ENCODE data around the gene AGAP9. TPM values are rescaled to one million over a fixed set of nuclear protein-coding genes. Genes with fewer than 3 reads are reported as not detected.

The AGAP9 gene
- total and polyA plus RNA-seq, 2 of the 8 experiments (the other 6 are each of a cell fraction or from before 2014, with no cell fraction given): 7.2 to 9.3 TPM

DNA sequence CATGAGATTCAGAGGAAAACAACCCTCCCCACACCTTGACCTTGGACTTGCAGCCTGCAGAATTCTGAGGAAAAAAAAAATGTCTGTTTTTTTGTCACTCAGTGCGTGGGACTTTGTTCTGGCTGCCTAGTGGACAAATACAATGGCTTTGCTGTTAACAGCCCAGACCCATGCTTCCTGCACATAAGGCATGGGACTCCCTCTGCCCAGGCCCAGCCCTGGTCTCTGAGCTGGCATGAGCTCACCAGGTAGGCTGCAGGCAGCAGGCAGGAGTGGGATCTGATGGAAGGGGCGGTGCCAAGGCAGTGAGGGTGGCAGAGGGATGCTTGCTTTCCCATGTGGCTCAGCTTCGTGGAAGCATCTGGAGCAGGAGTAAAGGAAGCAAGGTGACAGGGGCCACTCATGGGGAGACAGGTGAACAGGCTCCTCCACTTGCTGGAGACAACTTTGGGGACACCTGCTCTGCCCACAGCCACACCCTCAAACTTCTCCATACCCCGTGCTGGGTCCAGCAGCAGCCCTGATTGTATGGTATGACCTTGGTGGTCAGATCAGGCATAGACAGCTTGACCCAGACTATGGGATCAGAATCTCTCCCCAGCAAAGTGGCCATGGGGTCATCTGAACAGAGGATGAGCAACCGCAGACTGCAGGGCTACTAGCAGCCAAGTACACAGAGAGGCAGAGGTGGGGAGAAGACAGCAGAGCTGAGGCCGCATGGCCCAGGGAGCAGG is 66.5 kb downstream of the AGAP9 start:
- Histone ChIP-seq H3K18ac (ENCODE audit: extremely low read depth, low read length) (no peak overlapping the region), H2AK5ac (ENCODE audit: low read depth, low read length) (no peak overlapping the region), H3K36me3 (ENCODE audit: control insufficient read depth in 2 of 4, insufficient read depth in 4 of 4, low read length in 3 of 4) (no peaks in the 10 kb centered on the region), H2BK20ac (ENCODE audit: low read length) (no peak overlapping the region), H3K9ac (replicated peaks in 1 of 4; ENCODE audit: extremely low read depth in 1 of 4, low read depth in 3 of 4, low read length in 3 of 4) (no peak overlapping the region), H4K8ac (ENCODE audit: extremely low read depth, insufficient read depth, low read length) (no peak overlapping the region), H3K9me3 (ENCODE audit: insufficient read depth in 2 of 2, low read depth in 1 of 2, low read length in 1 of 2) (no peaks in the 10 kb centered on the region), H3K4me2 (ENCODE audit: insufficient read depth in 1 of 2, low read depth in 2 of 2, low read length in 2 of 2) (no peak overlapping the region), H3K56ac (replicated peaks; ENCODE audit: insufficient read length, low read depth, low read length) (no peak overlapping the region), H3K14ac (ENCODE audit: insufficient read length) (no peak overlapping the region), H2AFZ (ENCODE audit: low read length) (no peak overlapping the region; the same call in 1 of the 2 replicates), H3K4me3 (ENCODE audit: extremely low read depth in 1 of 4, insufficient read depth in 2 of 4, low read depth in 3 of 4, low read length in 4 of 4) (no peak overlapping the region), H3K23me2 (ENCODE audit: low read depth, low read length) (peaks cover 2% of the 10 kb centered on the region; the same call in 1 of the 2 replicates), H3K79me1 (ENCODE audit: low read depth, low read length) (no peaks in the 10 kb centered on the region), H2BK120ac (replicated peaks; ENCODE audit: low read depth, low read length) (no peak overlapping the region), H3K79me2 (ENCODE audit: control insufficient read depth in 1 of 2, insufficient read depth in 2 of 2, low read length in 2 of 2) (no peaks in the 10 kb centered on the region), H4K91ac (replicated peaks; ENCODE audit: insufficient read length, low read length) (no peak overlapping the region), H4K5ac (ENCODE audit: insufficient read length, low read depth, low read length) (no peak overlapping the region), H2BK5ac (ENCODE audit: low read depth, low read length) (no peak overlapping the region), H3K27me3 (replicated peaks in 1 of 4; ENCODE audit: control insufficient read depth in 3 of 4, extremely low read depth in 1 of 4, insufficient read depth in 3 of 4, low read length in 3 of 4) (no peaks in the 10 kb centered on the region), H3K4me1 (replicated peaks in 1 of 4; ENCODE audit: control insufficient read depth in 3 of 4, insufficient read depth in 4 of 4, low read length in 3 of 4) (peaks cover 0 to 7% (median 3%) of the 10 kb centered on the region in 4 experiments; a peak in 4 of 7 replicates), H3K4ac (replicated peaks; ENCODE audit: insufficient read length, low read depth, low read length) (no peak overlapping the region), H4K20me1 (replicated peaks in 1 of 2; ENCODE audit: control insufficient read depth in 1 of 2, insufficient read depth in 2 of 2, low read length in 2 of 2) (no peaks in the 10 kb centered on the region), H3K27ac (ENCODE audit: low read depth, low read length) (no peak overlapping the region), H2BK15ac (ENCODE audit: low read length) (no peak overlapping the region), H3K23ac (ENCODE audit: insufficient read length) (no peak overlapping the region), H2BK12ac (ENCODE audit: low read depth, low read length) (no peak overlapping the region)
- WGBS, 2 experiments (ENCODE audit: extremely low coverage in 1 of 2, insufficient coverage in 1 of 2, insufficient read length in 1 of 2, insufficient replicate concordance in 2 of 2, low coverage in 1 of 2, low lambda C conversion rate in 2 of 2, missing lambda C conversion rate in 1 of 2): 90% methylated on average over 6 of the region's 6 CpGs; no CpG with 5 or more reads in 1 of the 2 experiments
- CTCF ChIA-PET (ENCODE audit: partially characterized antibody): no interaction called here
- POLR2A ChIA-PET (ENCODE audit: partially characterized antibody): no interaction called here
- FAIRE-seq: no peak
- peak in 1 of 2 experiments; percentile 35 for DNase-seq (ENCODE audit: low read depth in 1 of 2, low spot score in 2 of 2)
- TF ChIP-seq RBBP5 (IDR thresholded peaks at IDR 0.05; ENCODE audit: borderline replicate concordance, low read depth, low read length) (no peak), GABPA (IDR thresholded peaks at IDR 0.05; ENCODE audit: borderline replicate concordance, insufficient read depth, low read length) (no peak), ATF3 (IDR thresholded peaks at IDR 0.05; ENCODE audit: insufficient read depth, low read depth, low read length) (no peak), TCF12 (IDR thresholded peaks at IDR 0.05; ENCODE audit: low read depth, low read length) (no peak), CTBP2 (IDR thresholded peaks at IDR 0.05; ENCODE audit: borderline replicate concordance, insufficient read depth, insufficient read length, low read length) (no peak), SUZ12 (IDR thresholded peaks at IDR 0.05; ENCODE audit: low read length) (no peak), EGR1 (IDR thresholded peaks at IDR 0.05; ENCODE audit: borderline replicate concordance, low read depth, low read length) (no peak), SP2 (IDR thresholded peaks at IDR 0.05; ENCODE audit: low read length) (no peak), NANOG (IDR thresholded peaks at IDR 0.05; ENCODE audit: insufficient read depth, low read depth, low read length, poor library complexity, severe bottlenecking) (no peak)
- TF ChIP-seq, protein P1, sequence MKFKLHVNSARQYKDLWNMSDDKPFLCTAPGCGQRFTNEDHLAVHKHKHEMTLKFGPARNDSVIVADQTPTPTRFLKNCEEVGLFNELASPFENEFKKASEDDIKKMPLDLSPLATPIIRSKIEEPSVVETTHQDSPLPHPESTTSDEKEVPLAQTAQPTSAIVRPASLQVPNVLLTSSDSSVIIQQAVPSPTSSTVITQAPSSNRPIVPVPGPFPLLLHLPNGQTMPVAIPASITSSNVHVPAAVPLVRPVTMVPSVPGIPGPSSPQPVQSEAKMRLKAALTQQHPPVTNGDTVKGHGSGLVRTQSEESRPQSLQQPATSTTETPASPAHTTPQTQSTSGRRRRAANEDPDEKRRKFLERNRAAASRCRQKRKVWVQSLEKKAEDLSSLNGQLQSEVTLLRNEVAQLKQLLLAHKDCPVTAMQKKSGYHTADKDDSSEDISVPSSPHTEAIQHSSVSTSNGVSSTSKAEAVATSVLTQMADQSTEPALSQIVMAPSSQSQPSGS (IDR thresholded peaks at IDR 0.05; ENCODE audit: low read length): no peak
